ENCODE results near the gene LAPTM4A. TPM values are rescaled to one million over a fixed set of nuclear protein-coding genes. Genes with fewer than 3 reads are reported as not detected.

The LAPTM4A gene
- total and polyA plus RNA-seq, 2 of the 4 experiments (the other 2 are of a cell fraction): 97.7 to 401 TPM

DNA sequence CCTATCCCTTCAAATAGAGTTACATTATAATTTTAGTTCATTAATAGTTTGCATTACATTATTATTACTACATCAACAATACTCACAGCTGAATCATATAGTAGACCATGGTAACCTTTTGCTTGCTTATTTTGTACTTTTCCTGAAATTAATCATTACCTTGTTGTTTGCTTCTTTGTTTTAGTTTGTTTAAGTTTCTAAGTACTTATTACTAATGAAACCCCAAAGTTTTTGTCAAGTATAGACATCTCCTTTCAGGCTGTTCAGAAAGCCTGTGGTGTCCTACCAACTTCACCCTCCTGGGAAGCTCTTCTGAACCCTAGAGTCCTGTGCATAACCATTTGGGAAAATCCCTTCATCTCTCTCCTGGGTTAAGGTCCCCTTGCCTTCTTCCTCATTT lies 43.5 kb upstream of the LAPTM4A start:
- Histone ChIP-seq H3K9ac (ENCODE audit: low read depth, low read length) (no peak overlapping the region), H2BK5ac (ENCODE audit: low read depth, low read length, poor library complexity, severe bottlenecking) (peak overlapping the region; percentile 65), H2AFZ (replicated peaks; ENCODE audit: low read length, poor library complexity) (no peak overlapping the region), H3K36me3 (ENCODE audit: control insufficient read depth, insufficient read depth, low read length) (no peaks in the 10 kb centered on the region), H4K91ac (ENCODE audit: insufficient read depth, low read depth, low read length) (peak overlapping the region; percentile 58; the same call in 1 of the 2 replicates), H3K4me1 (ENCODE audit: control insufficient read depth, insufficient read depth, low read length) (peaks cover 40% of the 10 kb centered on the region), H2AK9ac (replicated peaks; ENCODE audit: low read depth, low read length, poor library complexity) (no peak overlapping the region), H2BK15ac (ENCODE audit: low read depth, low read length) (0 out of 3 replicates have a peak overlapping the region, but pooled peaks have one; percentile 18), H2AK5ac (ENCODE audit: low read depth, low read length) (peak overlapping the region; percentile 62; the same call in 1 of the 2 replicates), H3K27ac (ENCODE audit: insufficient read depth, low read length) (peak overlapping the region; percentile 92; the same call in 1 of the 2 replicates), H2BK20ac (ENCODE audit: low read depth, low read length) (peak overlapping the region; percentile 77), H3K9me3 (ENCODE audit: control insufficient read depth, insufficient read depth, low read length) (no peaks in the 10 kb centered on the region), H4K8ac (ENCODE audit: low read depth in 2 of 2, low read length in 2 of 2) (peak overlapping the region in 1 of 2 experiments; percentile 46; a peak in 1 of 4 replicates), H3K14ac (replicated peaks; ENCODE audit: low read depth, low read length) (no peak overlapping the region; the same call in 1 of the 2 replicates), H2BK120ac (ENCODE audit: low read depth, low read length) (peak overlapping the region; percentile 85), H3K27me3 (ENCODE audit: control insufficient read depth, insufficient read depth, low read length) (no peaks in the 10 kb centered on the region), H3K4me3 (ENCODE audit: insufficient read depth, low read depth, low read length) (no peak overlapping the region), H3K79me1 (ENCODE audit: low read depth in 1 of 2, low read length in 2 of 2) (peaks cover 4 to 8% of the 10 kb centered on the region in 2 experiments; a peak in 2 of 4 replicates), H3K18ac (ENCODE audit: low read depth, low read length) (peak overlapping the region; percentile 91), H3K4me2 (ENCODE audit: low read depth, low read length) (peak overlapping the region; percentile 41), H4K20me1 (ENCODE audit: insufficient read depth, low read length) (no peaks in the 10 kb centered on the region), H3K56ac (ENCODE audit: extremely low read depth, insufficient read depth, low read length) (no peak overlapping the region; the same call in 1 of the 2 replicates), H3K9me1 (ENCODE audit: insufficient read depth, low read length) (peaks cover 26% of the 10 kb centered on the region), H3K23ac (ENCODE audit: low read depth, low read length) (peak overlapping the region; percentile 67; the same call in 1 of the 2 replicates), H4K5ac (ENCODE audit: low read depth, low read length) (peak overlapping the region; percentile 83), H3K4ac (ENCODE audit: low read depth, low read length) (peak overlapping the region; percentile 75)
- POLR2A ChIA-PET (ENCODE audit: unreplicated experiment): interaction anchor here (1.8 kb wide), 1 partner anchor 44 kb away, joined by 7 read pairs; the partner anchor contains the start of gene LAPTM4A
- in situ Hi-C loops (cut with MboI; ENCODE audit: low sequenced_read_pairs): loop anchor here (5.0 kb wide), 1 partner anchor 133 kb away; no protein-coding TSS in a partner anchor
- CTCF ChIA-PET: interaction anchor here (0.6 to 3.4 kb wide), 4 partner anchors 12 to 139 kb away, joined by 3 to 26 read pairs (median 4); no protein-coding TSS in a partner anchor
- ATAC-seq (ENCODE audit: low read depth): peak; percentile 1
- intact Hi-C loops (cut with micrococcal nuclease): loop anchor here (2.0 to 10.0 kb wide), 3 partner anchors 46 to 230 kb away; no protein-coding TSS in a partner anchor
- dilution Hi-C loops (cut with HindIII; ENCODE audit: low sequenced_read_pairs, unreplicated experiment): no loop called here
- no peak for DNase-seq
- BruUV-seq (replicated peaks): no TSS peak
- TF ChIP-seq FOS (IDR thresholded peaks at IDR 0.05; ENCODE audit: low read depth, low read length) (peak; percentile 17; the same call in 1 of the 2 replicates), CTCF (conservative IDR thresholded peaks at IDR 0.05; ENCODE audit: low read depth, low read length) (no peak)
